AG04449 (cell line): ENCODE results near the gene MAP1S.

Experiments
- CTCF ChIA-PET: fragments of 350-600 bp; formaldehyde crosslinking; extraction: SDS; loops from one replicate; lab custom pipeline; 2021; ENCODE audit warnings: antibody characterized with exemption; lab: Yijun Ruan, JAX
- POLR2A ChIA-PET: fragments of 400-600, 350-600 bp; formaldehyde crosslinking; extraction: SDS; loops from one replicate; lab custom pipeline; 2020; ENCODE audit warnings: antibody characterized with exemption, inconsistent platforms; lab: Yijun Ruan, JAX
- DNase-seq: peaks from one replicate; pipeline ENCODE4 v3.0.0-alpha.2; 2010; ENCODE audit warnings: low read depth, low spot score
- H3K4me3 ChIP-seq: 2 replicates; pipeline ENCODE4 v1.5.1; 2011; ENCODE audit warnings: low read depth, mild to moderate bottlenecking, control low read depth, low read length
- TF ChIP-seq, protein P1 (sequence below): IDR thresholded peaks from one replicate; pipeline ENCODE4 v1.5.1; 2011; ENCODE audit warnings: mild to moderate bottlenecking, moderate library complexity, low read length, control low read depth, inconsistent platforms; ENCODE audit not compliant: insufficient read depth; ENCODE audit errors: missing control alignments

Gene MAP1S

DNA sequence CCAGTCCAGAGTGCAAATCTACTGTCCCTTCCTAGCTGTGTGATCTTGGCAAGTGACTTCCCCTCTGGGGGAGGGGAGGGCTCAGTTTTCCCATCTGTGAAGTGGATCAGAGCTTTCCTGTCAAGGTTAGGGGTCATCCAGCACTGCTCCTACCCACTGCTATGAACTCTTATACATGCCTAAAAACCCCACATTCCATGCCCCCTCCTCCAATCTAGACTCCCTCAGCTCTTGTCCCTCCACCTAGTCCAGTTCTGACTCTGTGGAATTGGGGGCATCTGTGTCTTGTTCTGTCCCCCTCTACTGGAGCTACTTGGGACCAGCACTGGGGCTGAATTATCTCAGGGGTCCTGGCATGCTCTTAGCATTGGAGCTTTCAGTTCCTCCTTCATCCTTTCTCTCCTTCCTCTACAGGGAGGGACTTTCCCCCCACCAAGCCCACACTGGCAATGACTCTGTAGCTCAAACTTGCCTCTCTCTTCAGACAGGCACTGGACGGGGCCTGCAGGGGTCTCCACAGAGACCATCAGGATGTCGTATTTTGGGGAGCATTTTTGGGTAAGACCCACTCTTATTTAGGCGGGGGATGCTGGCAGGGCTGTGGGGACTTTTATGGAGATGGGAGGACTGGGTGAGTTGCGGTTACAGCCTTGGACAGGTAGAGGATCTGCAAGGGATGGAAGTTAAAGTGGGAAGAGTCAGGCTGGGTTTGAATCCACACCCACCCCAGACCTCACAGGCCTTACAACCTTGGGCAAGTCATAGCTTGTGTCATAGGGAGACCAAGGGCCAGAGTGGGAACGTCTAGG, 35.6 kb downstream of the MAP1S start:
- TF ChIP-seq, protein P1, sequence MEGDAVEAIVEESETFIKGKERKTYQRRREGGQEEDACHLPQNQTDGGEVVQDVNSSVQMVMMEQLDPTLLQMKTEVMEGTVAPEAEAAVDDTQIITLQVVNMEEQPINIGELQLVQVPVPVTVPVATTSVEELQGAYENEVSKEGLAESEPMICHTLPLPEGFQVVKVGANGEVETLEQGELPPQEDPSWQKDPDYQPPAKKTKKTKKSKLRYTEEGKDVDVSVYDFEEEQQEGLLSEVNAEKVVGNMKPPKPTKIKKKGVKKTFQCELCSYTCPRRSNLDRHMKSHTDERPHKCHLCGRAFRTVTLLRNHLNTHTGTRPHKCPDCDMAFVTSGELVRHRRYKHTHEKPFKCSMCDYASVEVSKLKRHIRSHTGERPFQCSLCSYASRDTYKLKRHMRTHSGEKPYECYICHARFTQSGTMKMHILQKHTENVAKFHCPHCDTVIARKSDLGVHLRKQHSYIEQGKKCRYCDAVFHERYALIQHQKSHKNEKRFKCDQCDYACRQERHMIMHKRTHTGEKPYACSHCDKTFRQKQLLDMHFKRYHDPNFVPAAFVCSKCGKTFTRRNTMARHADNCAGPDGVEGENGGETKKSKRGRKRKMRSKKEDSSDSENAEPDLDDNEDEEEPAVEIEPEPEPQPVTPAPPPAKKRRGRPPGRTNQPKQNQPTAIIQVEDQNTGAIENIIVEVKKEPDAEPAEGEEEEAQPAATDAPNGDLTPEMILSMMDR: no peak
- DNase-seq: no peak
- POLR2A ChIA-PET: no interaction called here
- CTCF ChIA-PET: interaction anchor here (0.8 to 2.7 kb wide), 6 partner anchors 9 to 48 kb away, joined by 3 to 18 read pairs (median 4); no protein-coding TSS in a partner anchor
- H3K4me3 ChIP-seq: no peak overlapping the region

DNA sequence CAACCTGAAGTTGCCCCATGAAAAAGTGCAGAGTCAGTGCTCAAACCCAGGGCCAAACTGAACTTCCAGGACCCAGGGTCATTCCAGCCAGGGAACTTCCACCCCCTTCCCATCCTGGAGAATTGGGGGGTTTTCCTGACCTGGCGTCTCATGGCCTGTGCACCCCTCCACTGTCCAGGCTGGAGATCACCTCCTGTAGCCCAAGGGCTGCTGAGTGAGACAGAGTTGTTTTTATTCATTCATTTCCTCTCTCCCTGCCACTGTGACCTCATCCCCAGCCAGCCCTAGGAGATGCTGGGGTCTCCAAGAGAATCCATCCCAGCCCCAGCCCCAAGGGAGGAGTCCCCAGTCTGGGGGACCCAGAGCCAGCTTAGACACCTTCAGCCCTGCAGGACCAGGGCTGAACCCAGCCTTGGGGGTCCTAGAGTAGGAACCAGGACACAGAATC, 36.2 kb downstream of the MAP1S start:
- POLR2A ChIA-PET: no interaction called here
- TF ChIP-seq, protein P1: no peak

DNA sequence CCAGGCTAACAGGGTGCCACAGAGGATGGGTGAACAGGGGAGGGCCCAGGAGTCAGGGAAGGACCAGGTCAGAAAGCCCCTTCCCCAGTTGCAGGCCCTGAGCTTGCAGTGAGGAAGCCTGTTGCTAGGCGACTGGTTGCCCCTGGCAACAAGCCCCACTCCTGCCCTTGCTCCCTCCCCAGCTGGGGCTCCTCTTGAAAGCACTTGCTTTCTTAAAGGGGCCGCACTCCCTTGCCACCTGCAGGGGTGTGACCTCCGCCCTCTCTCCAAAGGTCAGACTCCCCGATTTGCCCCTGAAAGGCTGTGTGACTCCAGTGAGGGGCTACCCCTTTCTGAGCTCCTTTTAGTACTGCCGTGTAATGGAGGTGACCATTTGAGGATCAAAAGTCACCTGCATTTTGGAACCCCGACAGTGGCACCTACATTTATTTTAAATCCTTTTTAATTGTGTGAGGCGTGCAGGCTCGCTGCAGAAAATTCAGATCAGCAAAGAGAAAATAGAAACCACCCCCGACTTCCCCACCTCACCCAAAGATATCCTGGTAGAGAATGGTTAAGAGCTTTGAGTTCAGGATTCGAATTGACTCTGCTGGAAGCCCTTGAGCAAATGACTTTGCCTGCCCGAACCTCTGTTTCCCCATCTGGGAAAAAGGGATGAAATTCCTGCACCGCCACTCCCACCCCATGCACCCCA, 36.8 kb downstream of the MAP1S start:
- ChIA-PET CTCF (interaction anchor here (0.7 to 2.4 kb wide), 4 partner anchors 8 to 25 kb away, joined by 3 to 12 read pairs (median 5); no protein-coding TSS in a partner anchor), POLR2A (no interaction called here)
- no peak for DNase-seq
- H3K4me3 ChIP-seq: no peak overlapping the region
- TF ChIP-seq, protein P1: no peak

More for the DNA sequence above, 36.2 kb downstream of the MAP1S start:
- H3K4me3 ChIP-seq: no peak overlapping the region
- DNase-seq: no peak
- CTCF ChIA-PET: interaction anchor here (2.1 to 2.4 kb wide), 3 partner anchors 9 to 21 kb away, joined by 5 to 12 read pairs (median 5); no protein-coding TSS in a partner anchor

DNA sequence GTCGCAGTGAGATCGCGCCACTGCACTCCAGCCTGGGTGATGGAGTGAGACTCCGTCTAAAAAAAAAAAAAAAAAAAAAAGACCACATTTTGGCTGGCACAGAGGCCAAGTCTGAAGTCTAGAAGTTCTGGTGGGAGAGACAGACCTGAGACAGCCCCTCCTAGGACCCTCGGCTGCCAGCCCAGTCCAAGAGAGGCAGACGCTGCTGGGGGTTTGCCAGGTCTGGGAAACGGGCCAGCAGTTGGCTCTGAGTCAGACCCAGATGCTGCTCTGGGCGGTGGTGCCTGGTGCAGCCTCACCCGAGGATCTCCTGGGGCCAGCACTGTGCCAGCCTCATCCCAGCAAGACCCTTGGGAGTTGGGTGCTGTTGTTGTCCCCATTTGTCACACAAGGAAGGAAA, 37.8 kb downstream of the MAP1S start:
- ChIA-PET CTCF (interaction anchor here (0.6 to 2.4 kb wide), 3 partner anchors 9 to 42 kb away, joined by 3 to 12 read pairs (median 3); no protein-coding TSS in a partner anchor), POLR2A (no interaction called here)
- TF ChIP-seq, protein P1: no peak
- no peak overlapping the region for H3K4me3 ChIP-seq
- no peak for DNase-seq

DNA sequence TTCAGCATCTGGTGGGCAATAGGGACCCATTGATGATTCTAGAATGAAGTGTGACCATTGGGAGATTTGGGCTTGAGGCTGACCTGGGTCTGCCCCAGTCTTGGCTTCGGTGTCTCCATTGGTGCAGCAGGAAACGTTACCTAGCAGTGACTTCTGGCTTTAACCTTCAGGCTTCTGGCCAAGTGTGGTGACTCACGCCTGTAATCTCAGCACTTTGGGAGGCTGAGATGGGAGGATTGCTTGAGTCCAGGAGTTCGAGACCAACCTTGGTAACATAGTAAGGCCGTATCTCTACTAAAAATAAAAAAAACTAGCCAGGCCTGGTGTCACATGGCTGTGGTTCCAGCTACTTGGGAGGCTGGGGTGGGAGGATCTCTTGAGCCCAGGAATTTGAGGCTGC, 39.2 kb downstream of the MAP1S start:
- CTCF ChIA-PET: interaction anchor here (1.1 kb wide), 1 partner anchor 16 kb away, joined by 3 read pairs; no protein-coding TSS in a partner anchor
- TF ChIP-seq, protein P1: no peak
- no peak overlapping the region for H3K4me3 ChIP-seq
- POLR2A ChIA-PET: no interaction called here
- DNase-seq: no peak

DNA sequence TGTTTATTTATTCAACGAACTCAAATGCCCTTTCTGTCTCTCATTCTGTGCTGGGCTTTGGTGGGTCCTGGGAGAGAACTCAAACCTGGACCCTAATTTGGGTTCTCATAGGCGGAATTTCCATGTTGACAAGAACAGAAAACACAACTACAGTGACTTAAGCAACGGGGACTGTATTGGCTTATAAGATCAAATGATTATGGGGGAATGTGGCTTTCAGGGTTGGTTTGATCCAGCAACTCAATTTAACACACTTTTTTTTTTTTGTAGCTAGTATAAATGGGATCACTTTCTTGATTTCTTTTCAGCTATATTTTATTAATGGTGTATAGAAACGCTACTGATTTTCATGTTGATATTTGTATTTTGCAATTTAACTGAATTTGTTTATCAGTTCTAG, 41.9 kb downstream of the MAP1S start:
- ChIA-PET CTCF (no interaction called here), POLR2A (no interaction called here)
- TF ChIP-seq, protein P1: no peak
- DNase-seq: no peak
- H3K4me3 ChIP-seq: no peak overlapping the region
